ENCODE measurements around the gene BLNK. TPM values are rescaled to one million over a fixed set of nuclear protein-coding genes. Genes with fewer than 3 reads are reported as not detected.

The BLNK gene
- total RNA-seq, 1 donor from 2014 or later, result not detected

- Mint-ChIP-seq H3K4me3 (no peak overlapping the region), H3K27ac (ENCODE audit: unreplicated experiment) (no peak overlapping the region), H3K36me3 (ENCODE audit: low read depth) (no peaks in the 10 kb centered on the region), H3K27me3 (ENCODE audit: low read depth) (no peaks in the 10 kb centered on the region), H3K9me3 (no peaks in the 10 kb centered on the region), H3K4me1 (peaks cover 11% of the 10 kb centered on the region)
- DNase-seq (ENCODE audit: low read depth, low spot score), result no peak
- TF ChIP-seq, protein P1, sequence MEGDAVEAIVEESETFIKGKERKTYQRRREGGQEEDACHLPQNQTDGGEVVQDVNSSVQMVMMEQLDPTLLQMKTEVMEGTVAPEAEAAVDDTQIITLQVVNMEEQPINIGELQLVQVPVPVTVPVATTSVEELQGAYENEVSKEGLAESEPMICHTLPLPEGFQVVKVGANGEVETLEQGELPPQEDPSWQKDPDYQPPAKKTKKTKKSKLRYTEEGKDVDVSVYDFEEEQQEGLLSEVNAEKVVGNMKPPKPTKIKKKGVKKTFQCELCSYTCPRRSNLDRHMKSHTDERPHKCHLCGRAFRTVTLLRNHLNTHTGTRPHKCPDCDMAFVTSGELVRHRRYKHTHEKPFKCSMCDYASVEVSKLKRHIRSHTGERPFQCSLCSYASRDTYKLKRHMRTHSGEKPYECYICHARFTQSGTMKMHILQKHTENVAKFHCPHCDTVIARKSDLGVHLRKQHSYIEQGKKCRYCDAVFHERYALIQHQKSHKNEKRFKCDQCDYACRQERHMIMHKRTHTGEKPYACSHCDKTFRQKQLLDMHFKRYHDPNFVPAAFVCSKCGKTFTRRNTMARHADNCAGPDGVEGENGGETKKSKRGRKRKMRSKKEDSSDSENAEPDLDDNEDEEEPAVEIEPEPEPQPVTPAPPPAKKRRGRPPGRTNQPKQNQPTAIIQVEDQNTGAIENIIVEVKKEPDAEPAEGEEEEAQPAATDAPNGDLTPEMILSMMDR (conservative IDR thresholded peaks at IDR 0.05), result no peak
Observed at GRCh38 chr10:96254976-96255375, 16.4 kb downstream of the BLNK start.

DNA sequence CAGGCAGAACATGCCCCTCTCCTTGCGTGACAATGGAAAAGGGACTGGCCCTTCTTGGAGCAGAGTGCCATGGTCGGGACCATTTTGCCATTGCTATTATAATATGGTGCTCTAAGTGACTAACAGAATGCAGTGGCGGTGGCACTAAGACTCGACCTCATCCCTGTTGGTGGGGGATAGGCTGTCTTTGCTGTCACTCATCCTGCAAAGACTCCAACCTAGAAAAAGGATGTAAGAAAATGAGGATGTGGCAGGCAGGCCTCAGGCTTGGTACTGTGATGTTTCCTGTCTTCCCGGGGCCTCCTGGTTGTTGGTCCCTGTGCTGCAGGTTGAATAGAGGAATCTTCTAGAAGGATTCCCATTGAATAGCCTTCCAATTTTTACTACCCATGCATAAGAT, 18.6 kb downstream of the BLNK start:
- Mint-ChIP-seq H3K27me3 (ENCODE audit: low read depth) (no peaks in the 10 kb centered on the region), H3K27ac (ENCODE audit: unreplicated experiment) (no peak overlapping the region), H3K36me3 (ENCODE audit: low read depth) (no peaks in the 10 kb centered on the region), H3K9me3 (peaks cover 1% of the 10 kb centered on the region), H3K4me1 (peaks cover 8% of the 10 kb centered on the region), H3K4me3 (no peak overlapping the region)
- TF ChIP-seq, protein P1 (conservative IDR thresholded peaks at IDR 0.05), result no peak
- no peak for DNase-seq (ENCODE audit: low read depth, low spot score)

DNA sequence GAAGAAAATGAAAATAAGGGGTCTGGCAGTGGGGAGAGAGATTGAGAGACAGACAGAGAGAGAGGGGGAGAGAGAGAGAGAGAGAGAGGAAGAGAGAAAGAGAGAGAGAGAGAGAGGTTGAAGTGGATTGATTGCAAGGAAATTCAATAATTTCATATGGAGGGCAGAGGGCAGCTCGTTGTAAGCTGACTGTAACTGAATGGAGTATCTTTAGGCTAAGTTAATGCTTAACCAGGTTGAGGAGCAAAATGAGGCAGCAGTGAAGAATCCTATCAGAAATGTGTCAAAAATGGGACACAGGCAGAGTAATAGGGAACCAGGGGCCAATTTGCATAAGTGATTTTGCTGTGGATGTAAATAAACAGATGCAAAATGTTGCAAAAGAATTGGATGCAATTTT, 21.0 kb downstream of the BLNK start:
- no peak overlapping the region for H3K27ac Mint-ChIP-seq (ENCODE audit: unreplicated experiment)
- peaks cover 4% of the 10 kb centered on the region for H3K4me1 Mint-ChIP-seq
- H3K9me3 Mint-ChIP-seq, result peaks cover 3% of the 10 kb centered on the region
- no peaks in the 10 kb centered on the region for H3K27me3 Mint-ChIP-seq (ENCODE audit: low read depth)
- no peak overlapping the region for H3K4me3 Mint-ChIP-seq
- no peak for DNase-seq (ENCODE audit: low read depth, low spot score)
- TF ChIP-seq, protein P1 (conservative IDR thresholded peaks at IDR 0.05), result no peak
- no peaks in the 10 kb centered on the region for H3K36me3 Mint-ChIP-seq (ENCODE audit: low read depth)

GRCh38 chr10:96249264-96249663, 22.1 kb downstream of the BLNK start:
- H3K36me3 Mint-ChIP-seq (ENCODE audit: low read depth), result no peaks in the 10 kb centered on the region
- peaks cover 3% of the 10 kb centered on the region for H3K9me3 Mint-ChIP-seq
- no peak overlapping the region for H3K4me3 Mint-ChIP-seq
- no peak overlapping the region for H3K27ac Mint-ChIP-seq (ENCODE audit: unreplicated experiment)
- no peaks in the 10 kb centered on the region for H3K4me1 Mint-ChIP-seq
- H3K27me3 Mint-ChIP-seq (ENCODE audit: low read depth), result no peaks in the 10 kb centered on the region
- TF ChIP-seq, protein P1 (conservative IDR thresholded peaks at IDR 0.05), result no peak
- no peak for DNase-seq (ENCODE audit: low read depth, low spot score)

DNA sequence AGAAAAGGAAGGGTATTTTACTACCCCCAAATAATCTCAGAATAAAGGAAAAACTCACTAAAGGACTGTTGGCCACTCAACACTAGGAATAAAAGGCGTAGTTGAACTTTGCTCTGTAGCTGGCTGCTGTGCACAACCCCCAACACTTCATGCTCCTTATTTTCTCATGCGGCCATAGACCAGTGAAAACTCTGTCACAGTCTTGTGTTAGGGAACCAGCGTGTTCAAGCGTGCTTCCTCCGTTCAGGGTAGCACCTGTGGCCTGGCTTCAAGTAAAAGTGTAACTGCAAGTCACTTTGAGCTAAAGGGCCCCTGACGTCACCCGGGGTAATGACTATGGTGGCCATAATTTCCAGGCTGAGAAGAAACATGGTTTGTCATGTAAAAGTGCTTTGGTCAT, 27.0 kb downstream of the BLNK start:
- no peak overlapping the region for H3K27ac Mint-ChIP-seq (ENCODE audit: unreplicated experiment)
- H3K9me3 Mint-ChIP-seq, result peaks cover 3% of the 10 kb centered on the region
- H3K27me3 Mint-ChIP-seq (ENCODE audit: low read depth), result no peaks in the 10 kb centered on the region

More for the DNA sequence above, 27.0 kb downstream of the BLNK start:
- H3K4me3 Mint-ChIP-seq, result no peak overlapping the region
- H3K36me3 Mint-ChIP-seq (ENCODE audit: low read depth), result no peaks in the 10 kb centered on the region
- H3K4me1 Mint-ChIP-seq, result no peaks in the 10 kb centered on the region
- TF ChIP-seq, protein P1 (conservative IDR thresholded peaks at IDR 0.05), result no peak
- no peak for DNase-seq (ENCODE audit: low read depth, low spot score)
